Peyer's patch (tissue), 4 donors: ENCODE measurements around the gene SPDYE18. TPM values are rescaled to one million over a fixed set of nuclear protein-coding genes. Genes with fewer than 3 reads are reported as not detected.
"Not testable (repeated sequence)": the region's sequence is repeated elsewhere in the genome, so short reads cannot be mapped to it uniquely, and the experiment has no call there.

Experiments
- DNase-seq, 3 donors: peaks; one replicate each; pipeline ENCODE4 v3.0.0-alpha.2; 2017 to 2019
- H3K27ac ChIP-seq, 4 donors: fragments of 200-600 bp; sonication (generic); one replicate each; pipeline ENCODE4 v1.5.1; 2016 to 2019
- H3K27me3 ChIP-seq, 2 donors: fragments of 200-600 bp; sonication (generic); one replicate each; pipeline ENCODE4 v1.5.1; 2019
- H3K36me3 ChIP-seq, 3 donors: fragments of 200-600 bp; sonication (generic); one replicate each; pipeline ENCODE4 v1.5.1; 2016 to 2019
- H3K4me1 ChIP-seq, 4 donors: fragments of 200-600 bp; sonication (generic); one replicate each; pipeline ENCODE4 v1.5.1; 2016 to 2019
- H3K4me3 ChIP-seq, 4 donors: fragments of 200-600 bp; sonication (generic); 1 replicate in 3 of 4; 2 replicates in 1 of 4; pipeline ENCODE4 v1.5.1; 2016 to 2019; ENCODE audit warnings: mild to moderate bottlenecking in 1 of 4
- H3K9me3 ChIP-seq, 4 donors: fragments of 200-600 bp; sonication (generic); one replicate each; pipeline ENCODE4 v1.5.1; 2016 to 2019; ENCODE audit warnings: mild to moderate bottlenecking in 1 of 4
- small RNA-seq, 2 donors: library from RNA; depleted of rRNA; stranded (forward); fragments of <200 nt; gene quantifications; one replicate each; pipeline ENCODE3, GENCODE V24; 2016
- total RNA-seq, 4 donors: library from RNA; depleted of rRNA; stranded (reverse); fragments of >200 nt; gene quantifications; one replicate each; pipeline ENCODE4 v1.1.0, GENCODE V29; 2016

The SPDYE18 gene
- total RNA-seq, 4 donors from 2014 or later = 16.5 TPM; not detected in 3

- not testable (repeated sequence) for DNase-seq, H3K4me1 ChIP-seq, H3K27ac ChIP-seq, H3K4me3 ChIP-seq, H3K9me3 ChIP-seq, H3K27me3 ChIP-seq, H3K36me3 ChIP-seq
Observed at GRCh38 chr7:77063732-77064131, 1.4 kb upstream of the SPDYE18 start.

GRCh38 chr7:77032261-77032660, 30.1 kb downstream of the SPDYE18 start, which contains the start of gene SPDYE17:
SPDYE17 (minus strand) TSS chr7:77032361; CDS start chr7:77030570, 1,791 bp downstream.
- H3K4me3 ChIP-seq, H3K27ac ChIP-seq, H3K9me3 ChIP-seq, H3K27me3 ChIP-seq, H3K4me1 ChIP-seq, H3K36me3 ChIP-seq, DNase-seq: not testable (repeated sequence)

GRCh38 chr7:77026349-77026748, 36.0 kb downstream of the SPDYE18 start:
- not testable (repeated sequence) for H3K4me3 ChIP-seq, DNase-seq

GRCh38 chr7:77010074-77010680, 52.2 kb downstream of the SPDYE18 start:
- not testable (repeated sequence) for DNase-seq

More at GRCh38 chr7:77026349-77026748, 36.0 kb downstream of the SPDYE18 start:
- H3K36me3 ChIP-seq, H3K27me3 ChIP-seq, H3K4me1 ChIP-seq, H3K27ac ChIP-seq, H3K9me3 ChIP-seq: not testable (repeated sequence)

GRCh38 chr7:77008000-77008399, 54.4 kb downstream of the SPDYE18 start:
- H3K27ac ChIP-seq = peak overlapping the region in 2 of 4 donors; percentile 9 to 42
- H3K9me3 ChIP-seq, H3K36me3 ChIP-seq, H3K4me3 ChIP-seq, H3K4me1 ChIP-seq, H3K27me3 ChIP-seq: not testable (repeated sequence)
- DNase-seq = peak; percentile 38 to 85 (median 84)

More at GRCh38 chr7:77010074-77010680, 52.2 kb downstream of the SPDYE18 start:
- not testable (repeated sequence) for H3K36me3 ChIP-seq, H3K4me3 ChIP-seq, H3K27me3 ChIP-seq, H3K27ac ChIP-seq, H3K4me1 ChIP-seq, H3K9me3 ChIP-seq

- not testable (repeated sequence) for H3K4me1 ChIP-seq, H3K4me3 ChIP-seq, H3K36me3 ChIP-seq, H3K27me3 ChIP-seq, H3K9me3 ChIP-seq
- peak in 2 of 3 donors; percentile 54 to 59 for DNase-seq
- peak overlapping the region in 2 of 4 donors; percentile 32 to 48 for H3K27ac ChIP-seq
Observed at GRCh38 chr7:77006127-77007110, 55.9 kb downstream of the SPDYE18 start.

- not testable (repeated sequence) for H3K4me1 ChIP-seq, H3K9me3 ChIP-seq, H3K4me3 ChIP-seq, H3K27ac ChIP-seq, H3K27me3 ChIP-seq, H3K36me3 ChIP-seq
- peak in 2 of 3 donors; percentile 44 for DNase-seq
Observed at GRCh38 chr7:77005461-77006057, 56.8 kb downstream of the SPDYE18 start.

GRCh38 chr7:77004151-77004550, 58.2 kb downstream of the SPDYE18 start:
- H3K36me3 ChIP-seq, H3K27me3 ChIP-seq, H3K4me1 ChIP-seq, DNase-seq, H3K4me3 ChIP-seq, H3K27ac ChIP-seq, H3K9me3 ChIP-seq: not testable (repeated sequence)

- H3K4me3 ChIP-seq, H3K27ac ChIP-seq, H3K9me3 ChIP-seq, H3K36me3 ChIP-seq, H3K27me3 ChIP-seq, H3K4me1 ChIP-seq: not testable (repeated sequence)
- peak in 1 of 3 donors; percentile 40 for DNase-seq
Observed at GRCh38 chr7:77003241-77003640, 59.1 kb downstream of the SPDYE18 start.

GRCh38 chr7:77002678-77003233, 59.6 kb downstream of the SPDYE18 start:
- peak in 2 of 3 donors; percentile 31 to 34 for DNase-seq
- peak overlapping the region in 1 of 4 donors; percentile 35 for H3K27ac ChIP-seq
- H3K27me3 ChIP-seq, H3K36me3 ChIP-seq, H3K4me1 ChIP-seq, H3K4me3 ChIP-seq, H3K9me3 ChIP-seq: not testable (repeated sequence)

DNA sequence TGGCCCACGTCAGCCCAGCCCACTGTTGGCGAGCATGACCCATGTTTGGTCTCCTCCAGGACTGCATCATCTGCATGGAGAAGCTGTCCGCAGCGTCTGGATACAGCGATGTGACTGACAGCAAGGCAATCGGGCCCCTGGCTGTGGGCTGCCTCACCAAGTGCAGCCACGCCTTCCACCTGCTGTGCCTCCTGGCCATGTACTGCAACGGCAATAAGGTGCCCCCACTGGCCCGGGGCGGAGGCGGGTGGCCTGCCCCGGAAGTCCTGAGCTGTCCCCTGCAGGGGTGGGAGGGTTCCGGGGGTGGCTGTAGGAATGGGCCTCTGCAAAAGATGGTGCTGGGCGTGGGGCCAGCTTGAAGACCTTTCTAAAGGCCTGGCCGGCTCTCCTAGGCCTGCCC, 60.3 kb downstream of the SPDYE18 start:
- not testable (repeated sequence) for H3K36me3 ChIP-seq, H3K4me3 ChIP-seq, H3K27me3 ChIP-seq, H3K9me3 ChIP-seq, H3K4me1 ChIP-seq
- H3K27ac ChIP-seq = peak overlapping the region in 1 of 4 donors; percentile 35
- DNase-seq = peak in 2 of 3 donors; percentile 45 to 46

Small RNA genes lying within 50 kb of the gene (small RNA-seq; reads per million reads assigned to genes)
- 0 reads per million in 2 donors for gene RF00019

Other genes with a start within 250 kb of the SPDYE18 start
- gene SPDYE17, start 30.2 kb downstream of the SPDYE18 start, total RNA-seq = not detected
- gene CCDC146, start 60.1 kb upstream of the SPDYE18 start, total RNA-seq = 10 to 100 TPM in 3 of 4 donors, 1 to 10 TPM in 1; 6.0 to 38.8 (median 24.5) TPM
- 10 to 100 TPM; 16.1 to 27.2 (median 24.5) TPM for gene FGL2, start 137.3 kb upstream of the SPDYE18 start, total RNA-seq